Activated CD8-positive, alpha-beta memory T cell treated with anti-CD3 and anti-CD28 coated beads for 36 hours (primary cell): Measurements from ENCODE around the gene RHOT2. TPM values are rescaled to one million over a fixed set of nuclear protein-coding genes. Genes with fewer than 3 reads are reported as not detected.

Source experiments
- CTCF ChIA-PET: fragments of 350-600 bp; sonication (Branson Sonifier 250); formaldehyde crosslinking; loops from one replicate; lab custom pipeline; 2021; ENCODE audit warnings: antibody characterized with exemption; lab: Charles Lee
- POLR2A ChIA-PET: fragments of 350-600 bp; sonication (Branson Sonifier 250); formaldehyde crosslinking; loops from one replicate; lab custom pipeline; 2021; ENCODE audit warnings: antibody characterized with exemption; lab: Charles Lee
- total RNA-seq, 2 experiments: library from RNA; stranded (reverse); gene quantifications; one replicate each; pipeline ENCODE4 v1.2.3, GENCODE V29; 2021

RHOT2 gene
- total RNA-seq, 2 experiments from 2014 or later, result 136 to 147 TPM

- ChIA-PET POLR2A (no interaction called here), CTCF (no interaction called here)
These were observed 7.8 kb upstream of the RHOT2 start for GRCh38 chr16:660132-660458.

- CTCF ChIA-PET, result no interaction called here
- POLR2A ChIA-PET, result no interaction called here
These were observed 7.3 kb upstream of the RHOT2 start for GRCh38 chr16:660459-661183.

GRCh38 chr16:661184-661821, 6.6 kb upstream of the RHOT2 start:
- POLR2A ChIA-PET, result no interaction called here
- CTCF ChIA-PET, result interaction anchor here (1.2 kb wide), 1 partner anchor 23 kb away, joined by 3 read pairs; the partner anchor contains the start of gene JMJD8

GRCh38 chr16:662095-662494, 5.8 kb upstream of the RHOT2 start:
- ChIA-PET POLR2A (no interaction called here), CTCF (interaction anchor here (1.1 to 1.5 kb wide), 3 partner anchors 12 to 22 kb away, joined by 3 to 4 read pairs (median 3); partner anchors contain the start of gene JMJD8)

GRCh38 chr16:662597-662996, 5.3 kb upstream of the RHOT2 start:
- ChIA-PET POLR2A (no interaction called here), CTCF (interaction anchor here (1.1 to 1.5 kb wide), 2 partner anchors 11 to 14 kb away, joined by 3 to 4 read pairs; no protein-coding TSS in a partner anchor)

GRCh38 chr16:666572-666971, 1.4 kb upstream of the RHOT2 start:
- POLR2A ChIA-PET, result interaction anchor here (1.2 kb wide), 1 partner anchor 17 kb away, joined by 3 read pairs; the partner anchor contains the start of gene WDR90

GRCh38 chr16:667113-667779, 686 bp upstream of the RHOT2 start:
- CTCF ChIA-PET, result interaction anchor here (0.7 to 2.7 kb wide), 8 partner anchors 8 to 121 kb away, joined by 3 to 25 read pairs (median 3); partner anchors contain the start of genes CHTF18, RPUSD1, STUB1 and WDR24

More at GRCh38 chr16:666572-666971, 1.4 kb upstream of the RHOT2 start:
- CTCF ChIA-PET, result interaction anchor here (2.7 kb wide), 1 partner anchor 12 kb away, joined by 25 read pairs; the partner anchor contains the start of gene STUB1

GRCh38 chr16:668519-669171, 713 bp downstream of the RHOT2 start:
- ChIA-PET CTCF (interaction anchor here (1.0 to 2.7 kb wide), 9 partner anchors 10 to 120 kb away, joined by 3 to 25 read pairs (median 3); partner anchors contain the start of genes CCDC78, CHTF18, JMJD8 and RPUSD1), POLR2A (interaction anchor here (0.6 to 1.8 kb wide), 5 partner anchors 8 to 1298 kb away, joined by 3 to 5 read pairs (median 3); partner anchors contain the start of genes JMJD8 and WDR90)

More at GRCh38 chr16:667113-667779, 686 bp upstream of the RHOT2 start:
- POLR2A ChIA-PET, result interaction anchor here (1.2 to 1.8 kb wide), 4 partner anchors 9 to 53 kb away, joined by 3 to 5 read pairs (median 4); partner anchors contain the start of gene WDR90

- ChIA-PET POLR2A (interaction anchor here (0.7 kb wide), 1 partner anchor 10 kb away, joined by 3 read pairs; no protein-coding TSS in a partner anchor), CTCF (no interaction called here)
These were observed 1.7 kb downstream of the RHOT2 start for GRCh38 chr16:669666-670065.

- ChIA-PET CTCF (no interaction called here), POLR2A (no interaction called here)
These were observed 2.8 kb downstream of the RHOT2 start for GRCh38 chr16:670485-671352.

GRCh38 chr16:671353-672131, 3.6 kb downstream of the RHOT2 start:
- CTCF ChIA-PET, result no interaction called here
- POLR2A ChIA-PET, result interaction anchor here (0.7 kb wide), 1 partner anchor 145 kb away, joined by 3 read pairs; no protein-coding TSS in a partner anchor

GRCh38 chr16:672371-672770, 4.4 kb downstream of the RHOT2 start:
- POLR2A ChIA-PET, result interaction anchor here (0.7 kb wide), 1 partner anchor 146 kb away, joined by 3 read pairs; no protein-coding TSS in a partner anchor
- CTCF ChIA-PET, result no interaction called here

- ChIA-PET CTCF (no interaction called here), POLR2A (no interaction called here)
These were observed 4.9 kb downstream of the RHOT2 start for GRCh38 chr16:672851-673250.

GRCh38 chr16:673399-673991, 5.6 kb downstream of the RHOT2 start:
- CTCF ChIA-PET, result interaction anchor here (1.1 kb wide), 1 partner anchor 11 kb away, joined by 3 read pairs; no protein-coding TSS in a partner anchor
- POLR2A ChIA-PET, result no interaction called here

GRCh38 chr16:674214-674881, 6.4 kb downstream of the RHOT2 start:
- CTCF ChIA-PET, result interaction anchor here (1.1 kb wide), 1 partner anchor 12 kb away, joined by 3 read pairs; no protein-coding TSS in a partner anchor
- POLR2A ChIA-PET, result no interaction called here
